ENCODE results near the gene GFOD1.

The GFOD1 gene

DNA sequence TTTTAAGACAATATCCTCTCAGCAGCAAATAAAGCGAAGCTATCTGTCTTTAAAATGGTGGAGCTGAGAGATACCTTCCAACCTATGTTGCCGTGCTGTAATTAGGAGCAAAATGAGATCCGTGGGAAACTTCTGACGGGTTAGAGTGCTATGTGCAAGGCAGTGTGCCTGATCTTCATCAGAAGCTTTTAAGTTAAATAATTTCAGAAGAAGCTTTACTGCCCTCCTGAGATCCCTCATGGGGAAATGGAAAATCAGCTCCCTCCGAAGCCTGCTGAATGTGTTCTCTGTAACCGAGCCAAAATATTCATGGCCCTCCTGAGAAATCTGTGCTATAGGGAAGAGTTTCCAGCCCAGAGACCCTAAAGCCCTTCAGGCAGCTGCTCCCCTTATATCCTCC is 115.3 kb downstream of the GFOD1 start:
- DNase-seq, result no peak

DNA sequence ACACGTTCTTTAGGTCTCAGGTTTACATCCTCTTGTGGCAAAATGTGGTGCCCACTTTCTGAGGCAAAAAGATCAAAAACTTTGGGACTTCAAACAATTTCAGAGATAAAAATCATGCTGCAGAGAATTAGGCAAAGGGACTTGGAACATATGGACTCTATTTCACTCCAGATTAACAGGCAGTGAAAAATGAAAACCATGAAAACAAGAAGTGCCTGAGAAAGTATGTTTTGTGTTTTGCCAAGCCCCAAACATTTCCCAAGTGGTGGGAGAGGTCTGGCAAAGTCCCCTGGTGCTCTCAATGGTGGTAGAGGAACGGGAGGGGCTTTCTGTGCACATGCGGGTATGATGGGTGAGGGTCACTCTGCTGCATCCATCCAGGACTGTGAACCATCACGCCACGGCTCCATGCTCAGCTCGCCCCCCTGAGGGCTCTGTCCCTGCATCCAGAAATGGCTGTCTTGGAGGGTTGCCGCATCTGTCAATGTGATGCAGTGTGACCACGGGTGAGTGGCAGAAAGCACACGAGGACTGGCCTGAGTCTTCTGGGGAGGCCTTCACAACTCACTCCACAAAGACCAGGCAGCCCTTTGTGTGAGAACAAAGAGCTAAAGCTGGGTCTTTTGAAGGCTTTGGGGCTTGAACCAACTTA is 115.9 kb downstream of the GFOD1 start:
- no peak for DNase-seq

DNA sequence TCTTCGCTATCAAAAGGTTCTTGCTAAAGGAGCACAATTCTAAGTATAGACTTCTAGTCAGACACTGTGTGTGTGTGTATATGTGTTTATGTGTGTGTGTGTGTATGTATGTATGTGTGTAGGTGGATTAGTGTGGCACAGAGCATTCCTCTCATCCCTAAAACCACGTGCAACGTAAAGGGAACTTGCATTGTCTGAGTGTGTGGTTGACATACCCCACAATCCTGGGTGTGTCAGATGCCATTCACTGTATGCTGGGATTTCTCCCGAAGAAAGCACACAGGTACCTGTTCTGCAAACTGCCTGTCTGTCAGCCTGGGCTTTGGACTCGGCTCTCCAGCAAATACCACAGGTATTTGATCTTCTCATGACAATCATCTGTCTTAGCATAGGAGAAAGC is 116.8 kb downstream of the GFOD1 start:
- no peak for DNase-seq

DNA sequence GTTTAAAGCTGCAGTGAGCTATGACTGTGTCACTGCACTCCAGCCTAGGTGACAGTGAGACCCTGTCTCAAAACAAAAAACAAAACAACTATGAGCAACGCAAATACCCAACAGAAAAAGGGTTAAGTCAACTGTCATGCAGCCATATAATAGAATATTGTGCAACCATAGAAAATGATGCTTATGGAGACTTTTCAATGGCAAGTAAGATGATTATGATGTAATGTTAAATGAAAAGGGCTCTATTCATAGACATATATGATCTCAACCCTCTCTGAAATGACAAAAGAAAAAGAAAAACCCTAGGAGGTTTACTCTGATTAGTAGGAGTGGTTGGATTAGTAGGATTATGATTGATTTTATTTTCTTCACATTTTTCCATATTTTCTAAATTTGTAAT is 117.8 kb downstream of the GFOD1 start:
- no peak for DNase-seq

DNA sequence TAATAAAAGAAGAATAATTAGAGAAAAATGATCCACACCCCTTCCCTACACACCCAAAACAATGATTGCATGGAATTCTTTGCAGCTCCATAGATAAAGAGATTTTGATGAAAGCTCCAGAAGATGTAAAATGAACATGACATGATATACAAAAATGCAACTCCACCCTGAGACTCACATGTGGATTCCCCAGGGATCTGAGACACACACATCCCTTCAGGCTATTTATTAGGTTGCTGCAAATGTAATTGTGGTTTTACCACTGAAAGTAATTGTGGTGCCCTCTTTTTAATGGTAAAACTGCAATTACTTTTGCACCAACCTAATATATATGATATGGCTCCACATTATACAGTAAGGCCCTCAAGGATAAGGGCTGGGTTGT is 118.7 kb downstream of the GFOD1 start:
- DNase-seq, result no peak

DNA sequence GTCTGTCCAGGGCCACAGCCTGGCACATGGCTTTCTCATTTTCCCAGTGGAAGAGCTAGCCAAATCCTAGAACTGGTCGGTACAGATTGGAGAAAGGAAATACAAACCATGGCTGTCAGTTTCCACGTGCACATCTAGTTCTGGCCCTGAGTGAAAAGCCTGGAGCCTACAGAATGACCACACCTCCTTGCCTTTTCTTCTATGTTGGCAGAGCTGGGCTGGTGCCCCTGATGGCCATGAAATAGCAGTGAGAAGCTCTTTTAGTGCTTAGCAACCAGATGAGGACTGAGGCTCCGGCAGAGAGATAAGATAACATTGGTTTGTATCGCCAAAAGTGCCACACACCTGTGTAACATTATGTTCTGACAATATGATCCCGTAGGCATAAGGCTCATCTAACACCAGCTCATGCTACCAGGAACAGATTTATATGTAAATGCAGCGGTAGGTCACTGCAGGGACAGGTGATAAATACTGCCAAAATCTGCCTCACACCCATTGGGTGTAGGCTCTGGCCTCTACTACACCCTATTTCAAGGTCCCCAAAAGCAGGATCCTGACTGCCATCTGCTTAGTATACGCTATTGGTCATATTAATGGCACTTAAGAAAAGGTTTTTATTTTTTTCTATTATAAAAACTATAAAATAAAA is 119.2 kb downstream of the GFOD1 start:
- no peak for DNase-seq

DNA sequence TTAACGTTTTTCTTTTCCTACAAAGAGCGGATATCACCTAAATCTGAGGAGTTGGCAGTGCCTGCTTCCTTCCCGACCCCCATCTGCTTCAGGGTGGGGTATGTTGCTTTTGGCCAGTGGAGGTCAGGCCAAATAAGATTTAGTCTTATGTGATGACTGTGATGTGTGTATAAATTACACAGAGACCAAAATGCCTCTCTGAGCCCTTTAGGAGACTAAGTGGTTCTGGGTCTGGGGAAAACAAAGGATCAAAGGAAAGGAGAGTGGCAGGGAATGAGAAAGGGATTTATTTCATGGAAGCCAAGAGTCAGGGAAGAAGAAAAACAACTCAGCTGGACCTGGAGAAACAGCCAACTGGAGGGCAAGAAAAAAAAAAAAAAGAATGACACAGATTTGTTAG is 120.0 kb downstream of the GFOD1 start:
- DNase-seq, result no peak

DNA sequence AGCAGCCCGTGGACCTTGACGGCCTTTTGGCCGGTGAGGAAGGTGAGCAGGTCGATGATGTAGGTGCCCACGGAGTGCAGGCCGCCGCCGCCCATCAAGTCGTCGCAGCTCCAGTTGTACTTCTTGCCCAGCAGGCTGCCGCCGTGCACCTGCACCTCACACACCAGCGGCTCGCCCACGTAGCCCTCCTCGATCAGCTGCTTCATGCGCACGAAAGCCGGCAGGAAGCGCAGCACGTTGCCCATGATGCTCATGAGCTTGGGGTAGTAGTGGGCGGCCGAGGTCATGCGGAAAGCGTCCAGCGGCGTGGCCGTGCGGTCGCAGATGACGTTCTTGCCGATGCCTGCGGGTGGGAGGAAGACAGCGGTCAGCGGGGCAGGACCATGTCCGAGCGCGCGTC is 122.1 kb downstream of the GFOD1 start:
- DNase-seq, result no peak

DNA sequence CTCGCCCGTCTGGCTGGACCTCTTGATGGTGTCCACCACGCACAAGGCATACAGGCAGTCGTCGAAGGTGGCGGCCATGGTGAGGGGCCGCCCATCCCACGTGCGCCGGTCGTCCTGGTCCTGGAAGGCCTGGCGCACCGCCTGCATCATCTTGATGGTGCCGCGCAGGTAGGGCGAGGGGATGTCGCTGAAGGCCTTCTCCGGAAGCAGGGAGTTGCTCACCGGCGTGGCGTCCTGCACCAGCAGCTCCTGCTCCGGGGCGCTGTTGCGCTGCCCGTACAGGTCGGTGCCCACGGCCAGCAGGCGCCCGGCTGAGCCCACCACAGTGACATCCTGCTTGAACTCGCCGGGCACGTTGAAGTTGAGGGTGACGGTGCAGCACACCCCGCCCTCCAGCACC is 122.6 kb downstream of the GFOD1 start:
- no peak for DNase-seq

DNA sequence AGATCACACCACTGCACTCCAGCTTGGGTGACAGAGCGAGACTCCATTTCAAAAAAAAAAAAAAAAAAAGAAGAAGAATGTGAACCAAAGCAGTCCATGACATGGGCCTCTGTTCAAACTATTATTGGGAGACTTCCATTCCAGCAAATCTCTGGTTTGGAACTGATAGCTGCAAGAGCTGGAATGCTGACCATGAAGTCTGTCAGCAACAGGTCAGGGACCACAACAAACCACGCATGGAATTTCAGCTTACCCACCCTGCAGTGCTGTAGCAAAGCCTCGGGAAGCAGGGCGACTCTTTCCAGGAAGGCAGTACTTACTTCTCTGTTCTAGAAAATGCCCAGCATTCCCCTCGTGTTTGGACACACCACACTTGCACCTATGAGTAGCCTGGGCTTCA is 125.0 kb downstream of the GFOD1 start:
- DNase-seq, result no peak

DNA sequence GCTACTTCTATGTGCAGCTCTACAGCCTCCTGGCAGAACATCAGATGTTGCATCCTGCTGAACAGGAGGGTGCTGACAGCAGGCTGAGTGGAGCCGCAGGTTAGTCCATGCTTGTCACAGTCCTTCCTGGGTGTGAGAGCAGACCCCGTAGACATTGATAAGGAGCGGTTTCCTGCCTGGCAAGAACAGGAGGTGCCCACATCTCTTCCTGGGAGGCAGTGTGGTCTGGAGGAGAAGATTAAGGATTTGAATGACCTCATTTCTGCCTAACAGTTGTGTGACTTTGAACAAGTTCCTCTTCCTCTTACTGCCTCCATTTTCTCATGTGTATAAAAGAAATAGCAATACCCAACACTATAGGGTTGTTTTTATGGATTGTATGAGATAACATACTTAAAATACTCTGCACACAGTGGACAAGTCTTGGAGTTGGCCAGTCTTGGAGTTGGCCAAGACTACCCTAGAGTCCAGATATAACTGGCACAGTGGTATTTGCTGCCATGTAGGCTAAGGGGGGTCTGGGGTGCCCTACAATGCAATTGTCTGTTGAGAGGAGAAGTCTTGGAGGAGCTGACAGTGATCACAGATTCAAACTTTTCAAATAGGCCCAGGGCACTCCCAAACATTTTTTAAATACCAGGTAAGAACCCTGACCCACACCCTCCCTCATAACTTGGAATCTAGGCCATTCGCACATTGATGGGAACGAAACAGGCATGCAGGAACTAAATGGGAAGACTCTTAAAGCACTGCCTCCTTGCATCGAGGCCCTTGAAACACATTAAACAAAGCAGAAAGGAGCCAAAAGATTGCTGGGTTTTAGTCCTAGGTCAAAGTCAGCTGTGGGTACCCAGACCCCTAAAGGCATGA is 126.5 kb downstream of the GFOD1 start:
- DNase-seq, result no peak

DNA sequence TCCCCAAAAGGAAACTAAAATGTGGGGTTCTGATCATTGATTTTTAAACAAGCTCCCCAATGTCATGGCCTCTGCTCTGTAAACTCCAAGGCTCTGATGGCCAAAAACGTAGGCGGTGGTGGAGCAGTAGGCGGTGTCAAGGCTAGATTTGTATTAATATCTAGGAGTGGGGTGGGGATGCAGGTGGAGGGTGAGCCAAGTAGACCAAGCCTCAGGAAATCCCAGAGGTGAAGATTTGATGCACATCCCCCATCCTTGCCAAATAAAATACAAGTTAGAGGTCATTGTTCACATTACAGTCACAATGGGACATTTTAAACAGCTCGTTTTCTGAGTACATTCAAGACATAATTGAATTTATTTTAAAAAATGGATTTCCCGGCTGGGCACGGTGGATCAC is 128.1 kb downstream of the GFOD1 start:
- DNase-seq, result no peak

DNA sequence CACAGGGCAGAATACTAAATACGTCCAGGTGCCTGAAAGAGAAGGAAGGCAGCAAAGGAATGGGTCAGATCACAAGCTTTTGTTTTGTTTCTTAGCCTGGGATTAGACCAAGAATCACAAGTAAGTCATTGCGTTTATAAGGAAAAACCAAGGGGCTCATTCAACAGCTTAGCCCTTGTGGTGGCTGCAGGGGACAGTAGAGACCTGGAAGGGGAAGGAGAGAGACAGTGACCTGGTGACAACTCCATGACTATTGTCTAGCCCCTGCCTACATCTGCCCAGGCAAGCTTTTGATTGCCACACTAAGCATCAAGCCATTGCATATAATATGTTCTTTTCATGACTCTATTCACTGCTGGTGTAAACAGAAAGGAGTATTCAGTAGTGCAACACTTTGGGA is 128.9 kb downstream of the GFOD1 start:
- DNase-seq, result no peak

DNA sequence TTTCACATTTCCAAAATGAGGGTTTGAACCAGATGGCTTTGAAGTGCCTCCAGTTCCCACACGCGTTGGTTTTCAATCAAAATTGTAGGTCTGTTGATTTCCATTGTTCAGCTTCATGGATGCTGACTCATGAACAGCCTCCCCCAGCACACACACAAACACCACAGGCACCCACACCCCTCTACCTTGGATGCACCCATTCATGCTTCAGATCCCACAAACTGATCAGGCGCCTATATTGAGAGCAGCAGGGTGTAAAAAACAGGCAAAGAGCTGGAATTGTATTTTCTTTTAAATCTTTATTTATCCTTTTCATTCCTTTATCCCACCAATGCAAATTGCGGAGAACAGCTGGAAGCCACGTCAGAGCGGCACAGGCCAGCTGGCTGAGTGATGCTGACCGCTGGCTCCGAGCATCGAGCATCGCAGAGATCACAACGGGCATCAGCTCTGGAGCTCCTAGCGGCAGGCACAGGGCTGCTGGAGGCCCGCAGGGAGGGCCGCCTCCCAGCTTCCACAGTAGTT is 129.8 kb downstream of the GFOD1 start:
- DNase-seq, result no peak

DNA sequence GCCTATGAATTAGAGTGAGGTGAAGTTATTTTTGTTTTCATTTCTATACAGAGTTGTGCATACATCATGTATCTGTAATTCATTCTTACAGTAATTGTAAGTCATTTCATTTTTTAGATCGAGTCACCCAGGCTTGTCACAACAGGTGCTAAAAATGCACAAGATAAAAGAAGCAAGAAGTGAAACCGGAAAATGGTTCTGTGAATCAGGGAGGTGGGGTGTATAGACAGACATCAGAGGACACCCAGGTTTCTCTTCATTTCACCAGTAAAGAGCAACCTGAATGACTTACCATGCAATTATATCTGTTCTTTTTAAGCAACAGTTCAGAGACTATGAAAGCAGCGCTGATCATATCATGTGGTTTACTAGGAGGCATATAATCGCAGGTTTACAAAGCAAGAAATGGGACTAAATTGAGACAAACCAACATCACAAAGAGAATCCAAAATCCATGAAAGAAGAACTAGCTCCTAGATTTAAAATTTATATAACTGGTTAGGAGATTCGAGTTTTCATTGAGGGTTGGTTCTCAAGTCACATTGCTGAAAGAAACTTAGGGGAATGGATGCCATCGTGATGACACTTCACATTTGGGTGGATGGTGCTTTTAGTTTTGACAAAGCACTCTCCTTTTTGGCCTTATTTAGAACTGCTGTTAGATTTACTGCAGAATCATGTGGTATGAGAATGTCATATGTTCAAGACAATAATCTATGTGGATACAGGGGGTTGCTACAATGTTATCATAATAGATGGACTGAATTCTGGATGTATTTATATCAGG is 131.2 kb downstream of the GFOD1 start:
- DNase-seq, result no peak

DNA sequence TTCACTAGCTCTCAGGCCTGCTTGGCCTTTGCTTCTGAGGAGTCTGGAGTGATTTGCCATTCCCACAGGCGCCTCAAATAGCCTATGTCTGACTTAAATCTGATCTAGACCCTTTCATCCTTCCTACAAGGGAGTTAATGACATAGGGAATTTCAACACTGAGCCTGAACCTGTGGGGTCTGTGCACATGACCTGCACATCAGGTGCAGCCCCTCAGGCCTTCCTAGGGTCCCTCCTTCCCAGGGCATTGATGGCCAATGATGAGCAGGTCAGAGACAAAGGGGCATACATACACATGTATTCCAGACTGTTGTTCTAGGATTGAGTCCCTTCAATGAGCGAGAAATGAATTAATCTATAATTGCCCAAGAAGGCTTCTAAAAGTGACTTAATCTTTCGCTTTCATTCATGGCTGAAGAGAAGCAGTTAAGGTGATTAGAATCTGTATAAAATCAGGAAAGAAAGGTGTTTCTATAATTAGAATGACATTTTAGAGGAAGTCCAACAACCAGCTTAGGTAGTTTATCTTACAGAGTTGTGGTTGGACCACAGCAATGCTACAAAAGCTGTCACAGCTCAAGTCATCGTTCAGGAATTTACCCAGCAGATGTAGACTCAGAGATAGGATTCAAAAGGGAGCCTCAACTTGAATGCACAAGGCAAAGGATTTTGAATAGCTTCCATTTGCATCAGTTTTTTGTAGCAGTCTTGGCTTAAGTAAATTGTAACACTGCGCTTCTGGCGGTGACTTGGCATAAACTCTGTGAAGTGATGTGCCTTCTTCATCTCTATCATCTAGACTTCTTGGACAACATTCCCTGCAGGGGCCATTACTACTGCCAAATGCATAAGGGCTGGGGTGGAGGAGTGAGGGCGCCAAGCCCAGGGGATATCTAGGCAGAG is 132.1 kb downstream of the GFOD1 start:
- no peak for DNase-seq

DNA sequence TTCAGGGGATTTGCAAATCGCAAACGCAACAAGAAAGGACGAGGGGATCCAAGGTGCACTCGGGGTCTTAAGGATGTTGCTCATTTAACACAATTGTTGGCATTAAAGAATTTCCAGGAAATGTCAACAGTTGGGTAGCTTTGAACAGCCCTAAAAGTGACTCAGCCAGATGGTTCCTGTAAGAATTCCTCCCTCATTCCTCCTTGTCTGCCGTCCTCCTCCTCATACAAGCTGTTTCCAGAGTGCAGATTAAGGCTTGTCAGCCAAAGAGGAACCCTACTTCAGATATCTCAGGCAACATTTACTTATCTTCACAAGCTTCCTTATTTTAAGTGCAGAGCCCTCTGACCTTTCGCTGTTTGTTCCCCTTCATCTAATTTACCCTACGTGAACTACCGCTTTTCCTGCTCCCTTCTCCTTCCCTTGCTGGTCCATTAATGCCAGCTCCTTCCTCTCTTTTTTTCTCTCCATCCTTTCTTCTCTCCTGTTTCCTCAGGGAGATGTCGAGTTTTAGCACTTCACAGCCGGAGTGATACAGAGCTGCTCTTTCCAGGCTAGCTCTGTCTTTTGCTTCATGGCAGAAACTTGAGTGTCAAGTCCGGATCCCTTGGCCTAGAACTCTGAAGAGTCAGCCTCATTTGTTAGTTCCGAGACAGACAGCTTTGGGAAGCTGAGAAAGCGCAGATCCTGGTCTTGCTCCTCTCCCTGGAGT is 132.9 kb downstream of the GFOD1 start:
- DNase-seq, result no peak

DNA sequence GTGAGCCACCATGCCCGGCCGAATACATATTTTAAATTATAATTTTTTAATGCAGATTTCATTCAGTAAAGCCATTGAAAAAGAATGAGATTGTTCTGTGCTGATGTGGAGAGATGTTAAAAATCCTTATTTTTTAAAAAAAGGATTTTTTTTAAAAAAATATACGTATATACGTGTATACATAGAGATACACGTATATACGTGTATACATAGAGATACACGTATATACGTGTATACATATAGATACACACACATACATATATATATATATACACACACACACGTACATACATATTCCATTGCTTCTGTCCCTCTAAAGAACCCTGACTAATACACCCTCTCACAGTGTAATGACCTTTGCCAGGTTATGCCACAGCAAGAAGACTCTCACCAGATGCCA is 135.2 kb downstream of the GFOD1 start:
- no peak for DNase-seq

DNA sequence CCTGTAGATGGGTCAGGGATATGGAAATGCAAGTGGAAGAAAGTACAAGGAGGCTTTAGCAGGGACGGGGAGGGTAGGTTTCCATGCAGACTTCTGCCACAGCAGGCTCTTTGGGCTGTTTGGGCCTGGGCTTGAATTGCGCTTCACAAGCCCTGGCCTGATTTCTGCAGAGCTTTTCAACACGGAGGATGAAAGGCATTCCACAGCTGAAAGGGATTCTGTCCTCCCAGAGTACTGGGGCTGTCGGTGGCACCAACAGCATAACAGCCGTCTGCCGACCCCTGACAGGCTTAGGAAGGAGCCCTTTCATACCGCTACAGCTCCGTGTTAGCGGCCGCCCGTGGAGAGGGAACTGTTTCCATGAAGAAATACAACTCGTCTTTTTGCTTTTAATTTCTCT is 136.1 kb downstream of the GFOD1 start:
- no peak for DNase-seq

DNA sequence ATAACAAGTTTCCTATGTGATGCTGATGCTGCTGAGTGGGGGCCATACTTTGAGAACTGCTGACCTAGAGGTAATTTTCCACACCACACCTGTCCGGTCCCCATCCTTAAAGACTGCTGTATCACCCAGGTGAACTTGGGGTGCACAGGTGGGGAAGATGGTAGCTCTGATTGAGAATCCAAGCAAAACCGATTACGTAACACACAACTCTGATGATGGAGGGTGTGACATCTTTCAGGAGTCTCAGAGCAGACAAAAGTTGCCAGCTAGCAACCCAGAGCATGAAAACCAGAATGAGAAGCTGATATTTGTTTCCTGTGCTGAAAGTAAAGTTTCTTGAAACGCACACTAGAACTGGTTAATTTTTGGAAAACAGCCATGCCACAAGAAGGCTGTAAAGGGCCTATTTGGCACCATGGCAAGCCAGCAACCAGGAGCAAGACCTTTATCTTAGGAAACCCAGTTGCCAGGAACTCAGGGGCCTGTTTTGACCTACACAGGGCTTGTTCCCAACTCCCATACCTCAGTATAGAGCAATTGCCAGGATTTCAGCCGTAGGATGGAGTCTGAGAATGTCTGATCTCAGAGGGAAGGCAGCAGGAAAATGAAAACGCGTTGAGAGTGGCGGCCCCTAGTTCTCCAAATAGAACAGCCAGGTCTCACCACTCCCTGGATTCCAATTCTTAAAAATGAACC is 137.4 kb downstream of the GFOD1 start:
- no peak for DNase-seq
